ENCODE data around the gene ARID3B. TPM values are rescaled to one million over a fixed set of nuclear protein-coding genes. Genes with fewer than 3 reads are reported as not detected.

The ARID3B gene
- polyA plus RNA-seq, 2 of the 4 experiments (the other 2 are of a cell fraction), result 2.3 TPM

DNA sequence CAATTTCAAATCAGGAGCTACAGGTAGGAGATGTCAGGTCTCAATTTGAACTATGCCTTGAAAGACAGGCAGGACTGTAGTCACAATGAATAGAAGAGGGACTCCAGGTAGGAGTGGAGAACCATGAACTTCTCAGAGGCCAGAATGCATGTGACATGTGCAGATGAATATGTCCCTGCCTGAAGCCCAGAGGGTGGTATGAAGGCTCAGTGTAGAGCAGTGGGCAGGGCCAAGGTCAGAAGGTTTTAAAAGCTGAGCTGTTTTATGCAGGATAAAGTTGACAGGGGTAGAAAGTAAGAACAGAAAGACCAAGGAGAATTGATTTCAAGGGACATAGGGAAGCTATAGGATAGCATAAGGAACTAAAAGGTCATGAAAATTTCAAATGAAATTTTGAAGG is 105.5 kb downstream of the ARID3B start:
- H3K9me3 ChIP-seq, result no peaks in the 10 kb centered on the region
- no peak overlapping the region for H3K4me2 ChIP-seq
- TF ChIP-seq PHF8 (IDR thresholded peaks at IDR 0.05; ENCODE audit: borderline replicate concordance, low read depth) (no peak), BHLHE40 (IDR thresholded peaks at IDR 0.05; ENCODE audit: low read depth, low read length) (no peak), MAFK (IDR thresholded peaks at IDR 0.05; ENCODE audit: partially characterized antibody) (no peak), SREBF2 (IDR thresholded peaks at IDR 0.05) (no peak), ZSCAN20 (CRISPR knock-in tag; IDR thresholded peaks at IDR 0.05) (no peak), EHF (CRISPR knock-in tag; IDR thresholded peaks at IDR 0.05) (no peak), ZNF302 (CRISPR knock-in tag; IDR thresholded peaks at IDR 0.05) (no peak), SMC3 (IDR thresholded peaks at IDR 0.05) (no peak), FOXS1 (CRISPR knock-in tag; IDR thresholded peaks at IDR 0.05) (no peak), JUNB (IDR thresholded peaks at IDR 0.05) (no peak), KDM5A (IDR thresholded peaks at IDR 0.05) (no peak), POLR2AphosphoS2 (conservative IDR thresholded peaks at IDR 0.05; ENCODE audit: low read length) (no peak), RFX5 (IDR thresholded peaks at IDR 0.05) (no peak), MAX (IDR thresholded peaks at IDR 0.05) (no peak), CBX8 (IDR thresholded peaks at IDR 0.05) (no peak), USF2 (IDR thresholded peaks at IDR 0.05) (no peak), FOSL2 (IDR thresholded peaks at IDR 0.05) (no peak), FOSL2 (CRISPR knock-in tag; IDR thresholded peaks at IDR 0.05) (no peak)
- TF ChIP-seq, protein P1, sequence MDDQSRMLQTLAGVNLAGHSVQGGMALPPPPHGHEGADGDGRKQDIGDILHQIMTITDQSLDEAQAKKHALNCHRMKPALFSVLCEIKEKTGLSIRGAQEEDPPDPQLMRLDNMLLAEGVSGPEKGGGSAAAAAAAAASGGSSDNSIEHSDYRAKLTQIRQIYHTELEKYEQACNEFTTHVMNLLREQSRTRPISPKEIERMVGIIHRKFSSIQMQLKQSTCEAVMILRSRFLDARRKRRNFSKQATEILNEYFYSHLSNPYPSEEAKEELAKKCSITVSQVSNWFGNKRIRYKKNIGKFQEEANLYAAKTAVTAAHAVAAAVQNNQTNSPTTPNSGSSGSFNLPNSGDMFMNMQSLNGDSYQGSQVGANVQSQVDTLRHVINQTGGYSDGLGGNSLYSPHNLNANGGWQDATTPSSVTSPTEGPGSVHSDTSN (IDR thresholded peaks at IDR 0.05), result no peak
- TF ChIP-seq, protein P2, sequence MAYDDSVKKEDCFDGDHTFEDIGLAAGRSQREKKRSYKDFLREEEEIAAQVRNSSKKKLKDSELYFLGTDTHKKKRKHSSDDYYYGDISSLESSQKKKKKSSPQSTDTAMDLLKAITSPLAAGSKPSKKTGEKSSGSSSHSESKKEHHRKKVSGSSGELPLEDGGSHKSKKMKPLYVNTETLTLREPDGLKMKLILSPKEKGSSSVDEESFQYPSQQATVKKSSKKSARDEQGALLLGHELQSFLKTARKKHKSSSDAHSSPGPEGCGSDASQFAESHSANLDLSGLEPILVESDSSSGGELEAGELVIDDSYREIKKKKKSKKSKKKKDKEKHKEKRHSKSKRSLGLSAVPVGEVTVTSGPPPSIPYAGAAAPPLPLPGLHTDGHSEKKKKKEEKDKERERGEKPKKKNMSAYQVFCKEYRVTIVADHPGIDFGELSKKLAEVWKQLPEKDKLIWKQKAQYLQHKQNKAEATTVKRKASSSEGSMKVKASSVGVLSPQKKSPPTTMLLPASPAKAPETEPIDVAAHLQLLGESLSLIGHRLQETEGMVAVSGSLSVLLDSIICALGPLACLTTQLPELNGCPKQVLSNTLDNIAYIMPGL (CRISPR knock-in tag; IDR thresholded peaks at IDR 0.05; ENCODE audit: borderline replicate concordance), result no peak
- H3K27ac ChIP-seq, result no peak overlapping the region
- ATAC-seq (no peak), DNase-seq (ENCODE audit: low read depth in 1 of 2, low spot score in 1 of 2) (no peak), FAIRE-seq (no peak)
- 0 out of 3 replicates have a peak, but pooled peaks cover 6% of the 10 kb centered on the region for H3K4me1 ChIP-seq
- CTCF ChIA-PET, result interaction anchor here (0.6 to 6.0 kb wide), 4 partner anchors 12 to 123 kb away, joined by 4 to 60 read pairs (median 8); no protein-coding TSS in a partner anchor
- H3K4me3 ChIP-seq, result no peak overlapping the region
- POLR2A ChIA-PET, result no interaction called here

Other genes starting within 250 kb of the ARID3B start
- not detected in 2 replicates for gene CYP11A1, start 173.6 kb upstream of the ARID3B start, polyA plus RNA-seq (2011; rRNA removed)
- 0.06 TPM in 1 of 3 replicates, not detected in the others for gene CYP11A1, start 173.6 kb upstream of the ARID3B start, polyA plus RNA-seq (2017; fragmentation: RNase III; extraction: RNeasy Plus Mini Kit Qiagen cat#74134 plus additional on column Dnase treatment)
- gene SEMA7A, start 107.3 kb upstream of the ARID3B start, polyA plus RNA-seq (2011; rRNA removed), result 0.44 and 0.63 TPM in 2 replicates
- 1.2 to 1.7 TPM (median 1.7 TPM) in 3 replicates for gene SEMA7A, start 107.3 kb upstream of the ARID3B start, polyA plus RNA-seq (2017; fragmentation: RNase III; extraction: RNeasy Plus Mini Kit Qiagen cat#74134 plus additional on column Dnase treatment)
- gene UBL7, start 80.1 kb upstream of the ARID3B start, polyA plus RNA-seq (2011; rRNA removed), result 48.5 and 62.4 TPM in 2 replicates
- 31.0 to 35.3 TPM (median 32.6 TPM) in 3 replicates for gene UBL7, start 80.1 kb upstream of the ARID3B start, polyA plus RNA-seq (2017; fragmentation: RNase III; extraction: RNeasy Plus Mini Kit Qiagen cat#74134 plus additional on column Dnase treatment)
- gene CLK3, start 74.6 kb downstream of the ARID3B start, polyA plus RNA-seq (2011; rRNA removed), result 35.7 and 42.5 TPM in 2 replicates
- 39.1 to 48.2 TPM (median 47.0 TPM) in 3 replicates for gene CLK3, start 74.6 kb downstream of the ARID3B start, polyA plus RNA-seq (2017; fragmentation: RNase III; extraction: RNeasy Plus Mini Kit Qiagen cat#74134 plus additional on column Dnase treatment)
- gene EDC3, start 154.8 kb downstream of the ARID3B start, polyA plus RNA-seq (2011; rRNA removed), result 23.2 and 31.2 TPM in 2 replicates
- 17.7 to 24.1 TPM (median 23.4 TPM) in 3 replicates for gene EDC3, start 154.8 kb downstream of the ARID3B start, polyA plus RNA-seq (2017; fragmentation: RNase III; extraction: RNeasy Plus Mini Kit Qiagen cat#74134 plus additional on column Dnase treatment)
- gene CYP1A1, start 184.3 kb downstream of the ARID3B start, polyA plus RNA-seq (2011; rRNA removed), result 0.22 and 0.25 TPM in 2 replicates
- gene CYP1A1, start 184.3 kb downstream of the ARID3B start, polyA plus RNA-seq (2017; fragmentation: RNase III; extraction: RNeasy Plus Mini Kit Qiagen cat#74134 plus additional on column Dnase treatment), result 0.46 to 0.62 TPM (median 0.50 TPM) in 3 replicates
- gene CYP1A2, start 207.6 kb downstream of the ARID3B start, polyA plus RNA-seq (2011; rRNA removed), result not detected in 2 replicates
- gene CYP1A2, start 207.6 kb downstream of the ARID3B start, polyA plus RNA-seq (2017; fragmentation: RNase III; extraction: RNeasy Plus Mini Kit Qiagen cat#74134 plus additional on column Dnase treatment), result not detected in 3 replicates
- 17.8 and 22.2 TPM in 2 replicates for gene CSK, start 240.9 kb downstream of the ARID3B start, polyA plus RNA-seq (2011; rRNA removed)
- 56.7 to 63.0 TPM (median 61.6 TPM) in 3 replicates for gene CSK, start 240.9 kb downstream of the ARID3B start, polyA plus RNA-seq (2017; fragmentation: RNase III; extraction: RNeasy Plus Mini Kit Qiagen cat#74134 plus additional on column Dnase treatment)

All from A549 (cell line).